Activated CD8-positive, alpha-beta T cell treated with anti-CD3 and anti-CD28 coated beads for 36 hours (primary cell): ENCODE results near the gene RNF7. TPM values are rescaled to one million over a fixed set of nuclear protein-coding genes. Genes with fewer than 3 reads are reported as not detected.
A peak's percentile ranks its signal among the peaks of the same experiment; 100 is the strongest.

Source experiments
- ATAC-seq: fragments of 200-7000 bp; cut with Tn5 transposase; one replicate; pipeline ENCODE4 v1.10.0; 2021; ENCODE audit warnings: mild to moderate bottlenecking, moderate library complexity
- CTCF ChIA-PET: fragments of 350-600 bp; sonication (Branson Sonifier 250); formaldehyde crosslinking; loops from one replicate; lab custom pipeline; 2021; ENCODE audit warnings: antibody characterized with exemption; lab: Charles Lee
- POLR2A ChIA-PET: fragments of 350-600 bp; sonication (Branson Sonifier 250); formaldehyde crosslinking; loops from one replicate; lab custom pipeline; 2021; ENCODE audit warnings: antibody characterized with exemption; lab: Charles Lee
- DNase-seq: peaks from one replicate; pipeline ENCODE4 v3.0.0-alpha.2; 2020
- H3K27ac Mint-ChIP-seq: one replicate; pipeline ENCODE4 v1.8.0; 2021; ENCODE audit warnings: mild to moderate bottlenecking, mixed read lengths
- H3K27me3 Mint-ChIP-seq: one replicate; pipeline ENCODE4 v1.8.0; 2021; ENCODE audit warnings: mixed read lengths
- H3K36me3 Mint-ChIP-seq: one replicate; pipeline ENCODE4 v1.8.0; 2021; ENCODE audit warnings: low read depth, mixed read lengths
- H3K4me1 Mint-ChIP-seq: one replicate; pipeline ENCODE4 v1.8.0; 2021; ENCODE audit warnings: low read depth, mixed read lengths
- H3K4me3 Mint-ChIP-seq: one replicate; pipeline ENCODE4 v1.8.0; 2021; ENCODE audit warnings: mild to moderate bottlenecking, moderate library complexity, mixed read lengths
- H3K9me3 Mint-ChIP-seq: one replicate; pipeline ENCODE4 v1.8.0; 2021; ENCODE audit warnings: mixed read lengths
- intact Hi-C: fragments of 100-400 bp; cut with micrococcal nuclease; formaldehyde crosslinking; loops from one replicate; pipeline ENCODE4 v1.10.0; 2022
- total RNA-seq, 2 experiments: library from RNA; stranded (reverse); gene quantifications; one replicate each; pipeline ENCODE4 v1.2.3, GENCODE V29; 2021
- TF ChIP-seq, protein P1 (sequence below): fragments of 200-600 bp; IDR thresholded peaks from one replicate; pipeline ENCODE4 v1.8.0; 2022; ENCODE audit warnings: antibody characterized with exemption, mild to moderate bottlenecking

RNF7 gene
- total RNA-seq, 2 experiments from 2014 or later: 56.1 to 57.9 TPM

DNA sequence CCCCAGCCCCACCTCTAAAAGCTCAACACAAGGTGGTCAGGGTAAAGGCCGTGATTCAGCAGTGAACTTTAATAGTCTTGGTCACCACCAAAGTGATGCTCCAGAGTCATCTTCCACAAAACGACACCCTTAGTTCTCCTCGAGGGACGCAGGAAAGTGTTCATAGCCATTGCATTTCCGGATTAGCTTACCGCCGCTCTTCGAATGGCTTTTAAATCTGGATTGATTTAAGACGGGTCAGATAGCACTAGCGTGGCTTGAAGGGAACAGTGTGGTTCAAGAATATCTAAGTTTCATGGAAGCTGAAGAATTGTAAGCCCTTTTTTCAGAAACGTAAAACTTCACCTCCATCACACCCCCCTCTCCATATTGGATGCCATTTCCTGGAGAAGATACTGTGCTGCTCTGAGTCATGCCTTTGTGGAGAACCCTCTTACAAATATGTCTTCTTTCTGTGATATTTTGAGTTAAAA is 829 bp downstream of the RNF7 start:
- DNase-seq (peak; percentile 32), ATAC-seq (peak; percentile 14)
- Mint-ChIP-seq H3K4me1 (peaks cover 35% of the 10 kb centered on the region), H3K27me3 (no peaks in the 10 kb centered on the region), H3K27ac (peak overlapping the region; percentile 98), H3K4me3 (peak overlapping the region; percentile 82), H3K9me3 (no peaks in the 10 kb centered on the region), H3K36me3 (peaks cover 27% of the 10 kb centered on the region)
- CTCF ChIA-PET: interaction anchor here (0.6 to 5.7 kb wide), 23 partner anchors 11 to 504 kb away, joined by 3 to 53 read pairs (median 5); partner anchors contain the start of gene ATP1B3
- POLR2A ChIA-PET: interaction anchor here (0.6 to 3.1 kb wide), 14 partner anchors 9 to 410 kb away, joined by 3 to 30 read pairs (median 4); partner anchors contain the start of gene ATP1B3
- intact Hi-C loops: loop anchor here (1.0 to 2.0 kb wide), 3 partner anchors 57 to 174 kb away; no protein-coding TSS in a partner anchor
- TF ChIP-seq, protein P1, sequence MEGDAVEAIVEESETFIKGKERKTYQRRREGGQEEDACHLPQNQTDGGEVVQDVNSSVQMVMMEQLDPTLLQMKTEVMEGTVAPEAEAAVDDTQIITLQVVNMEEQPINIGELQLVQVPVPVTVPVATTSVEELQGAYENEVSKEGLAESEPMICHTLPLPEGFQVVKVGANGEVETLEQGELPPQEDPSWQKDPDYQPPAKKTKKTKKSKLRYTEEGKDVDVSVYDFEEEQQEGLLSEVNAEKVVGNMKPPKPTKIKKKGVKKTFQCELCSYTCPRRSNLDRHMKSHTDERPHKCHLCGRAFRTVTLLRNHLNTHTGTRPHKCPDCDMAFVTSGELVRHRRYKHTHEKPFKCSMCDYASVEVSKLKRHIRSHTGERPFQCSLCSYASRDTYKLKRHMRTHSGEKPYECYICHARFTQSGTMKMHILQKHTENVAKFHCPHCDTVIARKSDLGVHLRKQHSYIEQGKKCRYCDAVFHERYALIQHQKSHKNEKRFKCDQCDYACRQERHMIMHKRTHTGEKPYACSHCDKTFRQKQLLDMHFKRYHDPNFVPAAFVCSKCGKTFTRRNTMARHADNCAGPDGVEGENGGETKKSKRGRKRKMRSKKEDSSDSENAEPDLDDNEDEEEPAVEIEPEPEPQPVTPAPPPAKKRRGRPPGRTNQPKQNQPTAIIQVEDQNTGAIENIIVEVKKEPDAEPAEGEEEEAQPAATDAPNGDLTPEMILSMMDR: no peak

DNA sequence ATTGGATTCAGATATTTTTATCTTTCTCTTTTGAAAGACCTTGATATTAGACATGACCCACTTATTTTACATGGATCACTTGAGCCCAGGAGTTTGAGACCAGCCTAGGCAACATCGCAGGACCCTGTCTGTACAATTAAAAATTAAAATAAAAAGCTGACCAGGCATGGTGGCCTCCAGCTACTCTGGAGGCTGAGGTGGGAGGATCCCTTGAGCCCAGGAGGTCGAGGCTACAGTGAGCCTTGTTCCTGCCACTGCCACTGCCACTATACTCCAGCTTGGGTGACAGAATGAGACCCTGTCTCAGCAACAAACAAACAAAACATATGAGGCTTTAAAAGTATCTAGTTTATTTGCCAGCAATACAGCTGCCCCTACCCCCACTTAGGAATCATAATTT is 1.6 kb downstream of the RNF7 start:
- H3K4me3 Mint-ChIP-seq: peak overlapping the region; percentile 82
- CTCF ChIA-PET: interaction anchor here (1.3 to 5.7 kb wide), 8 partner anchors 12 to 290 kb away, joined by 5 to 53 read pairs (median 10); partner anchors contain the start of gene ATP1B3

DNA sequence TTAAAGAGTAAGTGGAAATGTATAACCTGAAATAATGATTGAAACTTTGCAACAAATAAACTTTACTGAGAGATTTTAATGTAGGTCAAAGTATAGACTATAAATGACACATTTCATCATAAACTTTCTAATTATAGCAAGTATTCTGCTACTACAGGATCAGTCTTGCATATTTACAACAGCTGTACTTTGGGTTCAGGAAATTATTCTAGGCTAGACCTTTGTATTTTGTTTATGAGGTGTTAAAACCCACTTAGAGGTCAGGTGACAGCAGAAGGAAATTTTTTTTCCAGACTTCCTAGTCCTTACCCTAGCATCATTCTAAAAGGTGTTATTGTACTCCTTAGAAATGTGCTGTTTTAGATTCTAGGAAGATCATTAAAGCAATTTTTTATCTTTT is 2.3 kb downstream of the RNF7 start:
- Mint-ChIP-seq H3K9me3 (no peaks in the 10 kb centered on the region), H3K36me3 (peaks cover 36% of the 10 kb centered on the region), H3K4me3 (peak overlapping the region; percentile 82), H3K27ac (peak overlapping the region; percentile 60), H3K27me3 (no peaks in the 10 kb centered on the region), H3K4me1 (peaks cover 43% of the 10 kb centered on the region)
- ChIA-PET CTCF (interaction anchor here (0.6 to 5.7 kb wide), 5 partner anchors 12 to 173 kb away, joined by 3 to 53 read pairs (median 18); partner anchors contain the start of gene ATP1B3), POLR2A (interaction anchor here (2.0 to 3.1 kb wide), 4 partner anchors 15 to 136 kb away, joined by 4 to 30 read pairs (median 12); partner anchors contain the start of gene ATP1B3)
- DNase-seq (no peak), ATAC-seq (no peak)
- TF ChIP-seq, protein P1: no peak
- intact Hi-C loops: no loop called here

More for the DNA sequence above, 1.6 kb downstream of the RNF7 start:
- Mint-ChIP-seq H3K27ac (peak overlapping the region; percentile 98), H3K36me3 (peaks cover 32% of the 10 kb centered on the region), H3K27me3 (no peaks in the 10 kb centered on the region), H3K9me3 (no peaks in the 10 kb centered on the region), H3K4me1 (peaks cover 43% of the 10 kb centered on the region)
- no peak for ATAC-seq
- intact Hi-C loops: loop anchor here (1.0 to 2.0 kb wide), 2 partner anchors 57 to 173 kb away; no protein-coding TSS in a partner anchor
- DNase-seq: no peak
- TF ChIP-seq, protein P1: no peak
- POLR2A ChIA-PET: interaction anchor here (1.9 to 3.1 kb wide), 4 partner anchors 15 to 174 kb away, joined by 4 to 30 read pairs (median 14); partner anchors contain the start of gene ATP1B3

DNA sequence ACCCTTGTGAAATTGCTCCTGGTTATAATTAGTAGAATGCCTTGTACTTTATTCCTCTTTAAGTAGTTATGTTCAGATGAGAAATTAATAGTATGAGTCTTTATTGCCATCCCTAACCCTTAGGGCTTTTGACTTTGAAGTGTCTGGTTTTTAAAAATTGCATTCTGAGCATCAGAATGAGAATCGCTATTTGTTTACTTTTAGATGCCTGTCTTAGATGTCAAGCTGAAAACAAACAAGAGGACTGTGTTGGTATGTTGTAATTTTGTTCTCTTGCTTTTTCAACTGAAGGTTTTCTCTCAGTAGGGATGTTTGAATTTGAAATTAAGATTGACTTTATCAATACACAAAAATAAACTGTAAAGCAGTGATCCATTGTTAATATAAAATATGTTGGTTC is 5.2 kb downstream of the RNF7 start:
- Mint-ChIP-seq H3K27ac (peak overlapping the region; percentile 37), H3K27me3 (no peaks in the 10 kb centered on the region), H3K4me3 (no peak overlapping the region), H3K4me1 (peaks cover 49% of the 10 kb centered on the region), H3K9me3 (no peaks in the 10 kb centered on the region), H3K36me3 (peaks cover 50% of the 10 kb centered on the region)
- TF ChIP-seq, protein P1: no peak
- CTCF ChIA-PET: interaction anchor here (0.9 kb wide), 1 partner anchor 132 kb away, joined by 3 read pairs; no protein-coding TSS in a partner anchor
- intact Hi-C loops: no loop called here
- POLR2A ChIA-PET: no interaction called here
- DNase-seq (no peak), ATAC-seq (no peak)

DNA sequence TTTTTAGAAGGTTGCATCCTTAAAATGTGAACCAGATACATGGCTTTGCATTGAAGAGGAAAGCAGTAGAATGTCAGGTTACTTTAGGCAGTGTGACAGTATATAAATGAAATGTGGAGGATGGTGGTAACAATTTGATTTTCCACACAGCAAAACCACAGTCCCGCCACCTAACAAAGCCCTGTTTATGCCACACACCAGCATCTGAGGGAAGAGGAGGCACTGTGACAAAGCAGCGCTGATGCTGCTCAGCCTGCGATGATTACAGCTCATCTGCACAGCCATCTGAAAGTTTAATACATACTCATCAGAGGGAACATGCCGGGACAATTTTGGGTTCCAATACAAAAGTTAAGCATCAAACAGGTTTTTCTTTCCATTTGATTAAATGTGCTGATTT is 8.9 kb downstream of the RNF7 start:
- CTCF ChIA-PET: no interaction called here
- H3K4me1 Mint-ChIP-seq: peaks cover 26% of the 10 kb centered on the region
- H3K9me3 Mint-ChIP-seq: no peaks in the 10 kb centered on the region

More for the DNA sequence above, 8.9 kb downstream of the RNF7 start:
- Mint-ChIP-seq H3K36me3 (peaks cover 44% of the 10 kb centered on the region), H3K27ac (peak overlapping the region; percentile 66), H3K27me3 (no peaks in the 10 kb centered on the region), H3K4me3 (no peak overlapping the region)
- ATAC-seq: peak; percentile 30
- POLR2A ChIA-PET: interaction anchor here (1.2 kb wide), 1 partner anchor 8 kb away, joined by 8 read pairs; no protein-coding TSS in a partner anchor
- intact Hi-C loops: no loop called here
- DNase-seq: peak; percentile 38
- TF ChIP-seq, protein P1: no peak
